DND-41 (cell line): ENCODE data around the gene CD99L2.

Experiments used
- ATAC-seq: fragments of 200-7000 bp; cut with Tn5 transposase; 3 replicates; pipeline ENCODE4 v1.9.1; 2021; ENCODE audit warnings: low read depth; ENCODE audit not compliant: insufficient read depth
- DNase-seq: peaks from one replicate; pipeline ENCODE4 v3.0.0-alpha.2; 2020
- H2AFZ ChIP-seq: 2 replicates; pipeline ENCODE4 v1.6.0; 2012; ENCODE audit warnings: low read depth, low read length
- H3K27ac ChIP-seq: 2 replicates; pipeline ENCODE4 v1.5.1; 2012; ENCODE audit warnings: low read length, inconsistent platforms
- H3K27me3 ChIP-seq: fragments of 200-600 bp; sonication (generic); 2 replicates; pipeline ENCODE4 v1.6.0; 2012; ENCODE audit warnings: low read length, mild to moderate bottlenecking, inconsistent platforms; ENCODE audit not compliant: insufficient read depth, poor library complexity
- H3K36me3 ChIP-seq: 2 replicates; pipeline ENCODE4 v1.5.1; 2012; ENCODE audit warnings: low read length, inconsistent platforms; ENCODE audit not compliant: insufficient read depth
- H3K4me1 ChIP-seq: 2 replicates; pipeline ENCODE4 v1.5.1; 2012; ENCODE audit warnings: mild to moderate bottlenecking, low read length; ENCODE audit not compliant: insufficient read depth
- H3K4me2 ChIP-seq: 2 replicates; pipeline ENCODE4 v1.6.0; 2012; ENCODE audit warnings: mild to moderate bottlenecking, moderate library complexity, low read length, inconsistent platforms; ENCODE audit not compliant: insufficient read depth
- H3K4me3 ChIP-seq, 2 experiments: fragments of 200-600 bp in 1 of 2; shearing (Covaris generic) in 1 of 2; 2 replicates each; pipeline ENCODE4 v1.5.1; 2012 to 2016; ENCODE audit warnings: inconsistent platforms in 2 of 2, low read length in 2 of 2, mild to moderate bottlenecking in 2 of 2, low read depth in 1 of 2, moderate library complexity in 1 of 2
- H3K79me2 ChIP-seq: 2 replicates; pipeline ENCODE4 v1.6.0; 2012; ENCODE audit warnings: low read length, inconsistent platforms; ENCODE audit not compliant: insufficient read depth
- H3K9ac ChIP-seq: 2 replicates; pipeline ENCODE4 v1.6.0; 2012; ENCODE audit warnings: low read depth, mild to moderate bottlenecking, inconsistent platforms, low read length, moderate library complexity
- H3K9me3 ChIP-seq: 2 replicates; pipeline ENCODE4 v1.5.1; 2012; ENCODE audit warnings: low read length, moderate library complexity, mild to moderate bottlenecking, inconsistent platforms; ENCODE audit not compliant: insufficient read depth, severe bottlenecking
- H4K20me1 ChIP-seq: 2 replicates; pipeline ENCODE4 v1.6.0; 2012; ENCODE audit warnings: low read length; ENCODE audit not compliant: insufficient read depth
- EZH2 ChIP-seq: IDR thresholded peaks from 3 replicates; pipeline ENCODE4 v1.6.1; 2012; ENCODE audit warnings: borderline replicate concordance, low read depth, mild to moderate bottlenecking, moderate library complexity, low read length, inconsistent platforms; ENCODE audit not compliant: severe bottlenecking
- TF ChIP-seq, protein P1 (sequence below): IDR thresholded peaks from 2 replicates; pipeline ENCODE4 v1.5.1; 2012; ENCODE audit warnings: borderline replicate concordance, low read length, moderate library complexity, mild to moderate bottlenecking; ENCODE audit not compliant: poor library complexity, severe bottlenecking; ENCODE audit errors: extremely low read depth

Gene CD99L2

DNA sequence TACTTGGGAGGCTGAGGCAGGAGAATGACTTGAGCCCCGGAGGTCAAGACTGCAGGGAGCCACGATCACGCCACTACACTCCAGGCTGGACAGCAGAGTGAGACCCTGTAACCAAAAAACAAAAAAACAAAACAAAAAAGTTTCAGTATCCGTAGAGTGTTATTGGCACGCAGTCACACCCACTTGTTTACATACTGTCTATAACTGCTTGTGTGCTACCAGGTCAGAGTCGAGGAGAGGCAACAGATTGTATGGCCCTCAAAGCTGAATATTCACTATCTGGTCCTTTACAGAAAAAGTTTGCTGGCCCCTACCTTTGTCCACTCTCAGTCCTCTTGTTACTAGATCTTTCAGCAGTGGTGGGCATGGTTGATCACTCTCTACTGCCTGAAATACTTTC lies 8.2 kb upstream of the CD99L2 start:
- Histone ChIP-seq H3K27ac (no peak overlapping the region), H3K36me3 (no peaks in the 10 kb centered on the region), H3K4me2 (no peak overlapping the region), H3K79me2 (no peaks in the 10 kb centered on the region), H3K9me3 (no peaks in the 10 kb centered on the region), H4K20me1 (no peaks in the 10 kb centered on the region), H3K4me1 (no peaks in the 10 kb centered on the region), H3K27me3 (no peaks in the 10 kb centered on the region), H2AFZ (no peak overlapping the region), H3K9ac (no peak overlapping the region), H3K4me3 (no peak overlapping the region)
- DNase-seq (no peak), ATAC-seq (no peak)
- TF ChIP-seq, protein P1, sequence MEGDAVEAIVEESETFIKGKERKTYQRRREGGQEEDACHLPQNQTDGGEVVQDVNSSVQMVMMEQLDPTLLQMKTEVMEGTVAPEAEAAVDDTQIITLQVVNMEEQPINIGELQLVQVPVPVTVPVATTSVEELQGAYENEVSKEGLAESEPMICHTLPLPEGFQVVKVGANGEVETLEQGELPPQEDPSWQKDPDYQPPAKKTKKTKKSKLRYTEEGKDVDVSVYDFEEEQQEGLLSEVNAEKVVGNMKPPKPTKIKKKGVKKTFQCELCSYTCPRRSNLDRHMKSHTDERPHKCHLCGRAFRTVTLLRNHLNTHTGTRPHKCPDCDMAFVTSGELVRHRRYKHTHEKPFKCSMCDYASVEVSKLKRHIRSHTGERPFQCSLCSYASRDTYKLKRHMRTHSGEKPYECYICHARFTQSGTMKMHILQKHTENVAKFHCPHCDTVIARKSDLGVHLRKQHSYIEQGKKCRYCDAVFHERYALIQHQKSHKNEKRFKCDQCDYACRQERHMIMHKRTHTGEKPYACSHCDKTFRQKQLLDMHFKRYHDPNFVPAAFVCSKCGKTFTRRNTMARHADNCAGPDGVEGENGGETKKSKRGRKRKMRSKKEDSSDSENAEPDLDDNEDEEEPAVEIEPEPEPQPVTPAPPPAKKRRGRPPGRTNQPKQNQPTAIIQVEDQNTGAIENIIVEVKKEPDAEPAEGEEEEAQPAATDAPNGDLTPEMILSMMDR, result no peak
- TF ChIP-seq EZH2, result no peak

DNA sequence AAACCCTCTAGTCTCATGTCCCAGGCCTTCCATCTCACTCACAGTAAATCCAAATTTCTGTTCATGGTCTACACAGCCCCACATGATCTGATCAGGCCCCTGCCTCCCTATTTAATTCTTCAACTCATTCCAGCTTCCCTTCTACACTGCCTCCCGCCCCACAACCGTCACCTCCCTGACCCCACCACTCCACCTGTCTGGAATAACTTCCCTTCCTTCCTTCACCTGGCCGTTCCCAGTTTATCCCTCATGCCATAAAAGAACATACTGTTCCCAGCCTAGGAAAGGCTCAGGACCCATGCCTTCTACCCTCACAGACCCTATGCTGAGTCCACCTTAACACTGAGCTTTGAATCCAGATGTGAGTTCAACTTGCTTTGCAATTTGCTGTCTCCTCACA lies 6.8 kb upstream of the CD99L2 start:
- Histone ChIP-seq H3K79me2 (no peaks in the 10 kb centered on the region), H3K27ac (no peak overlapping the region), H3K4me2 (no peak overlapping the region), H4K20me1 (no peaks in the 10 kb centered on the region), H3K4me1 (no peaks in the 10 kb centered on the region), H2AFZ (no peak overlapping the region), H3K27me3 (no peaks in the 10 kb centered on the region), H3K36me3 (no peaks in the 10 kb centered on the region), H3K9ac (no peak overlapping the region), H3K4me3 (no peak overlapping the region), H3K9me3 (no peaks in the 10 kb centered on the region)
- ATAC-seq (no peak), DNase-seq (no peak)
- no peak for TF ChIP-seq EZH2
- TF ChIP-seq, protein P1, result no peak

DNA sequence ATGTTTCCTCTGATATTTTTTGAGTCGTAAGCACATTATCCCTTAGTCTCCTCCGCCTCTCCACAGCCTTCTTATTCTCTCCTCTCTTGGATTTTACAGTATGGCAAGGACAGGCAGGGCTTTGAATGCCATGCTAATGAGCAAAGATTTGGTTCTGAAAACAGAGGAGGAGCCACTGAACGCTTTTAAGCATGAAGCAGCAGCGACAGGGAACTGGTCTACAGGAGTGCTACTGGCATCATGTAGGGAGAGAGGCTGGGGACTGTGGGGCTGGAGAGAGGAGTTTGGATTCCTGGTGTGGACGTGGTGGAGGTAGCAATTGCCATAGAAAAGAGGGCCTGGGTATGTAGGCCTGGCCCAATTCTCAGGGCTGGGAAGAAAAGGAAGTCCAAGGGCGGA lies 4.6 kb upstream of the CD99L2 start:
- peaks cover 10% of the 10 kb centered on the region for H3K4me1 ChIP-seq
- no peaks in the 10 kb centered on the region for H3K36me3 ChIP-seq
- peaks cover 1% of the 10 kb centered on the region for H3K79me2 ChIP-seq
- no peak overlapping the region for H3K4me2 ChIP-seq
- no peak overlapping the region for H3K9ac ChIP-seq
- ATAC-seq, result no peak
- DNase-seq, result no peak
- no peaks in the 10 kb centered on the region for H4K20me1 ChIP-seq
- H3K27ac ChIP-seq, result no peak overlapping the region
- no peak overlapping the region for H3K4me3 ChIP-seq
- H3K27me3 ChIP-seq, result peaks cover 3% of the 10 kb centered on the region
- TF ChIP-seq EZH2, result no peak
- TF ChIP-seq, protein P1, result no peak
- no peaks in the 10 kb centered on the region for H3K9me3 ChIP-seq
- no peak overlapping the region for H2AFZ ChIP-seq

DNA sequence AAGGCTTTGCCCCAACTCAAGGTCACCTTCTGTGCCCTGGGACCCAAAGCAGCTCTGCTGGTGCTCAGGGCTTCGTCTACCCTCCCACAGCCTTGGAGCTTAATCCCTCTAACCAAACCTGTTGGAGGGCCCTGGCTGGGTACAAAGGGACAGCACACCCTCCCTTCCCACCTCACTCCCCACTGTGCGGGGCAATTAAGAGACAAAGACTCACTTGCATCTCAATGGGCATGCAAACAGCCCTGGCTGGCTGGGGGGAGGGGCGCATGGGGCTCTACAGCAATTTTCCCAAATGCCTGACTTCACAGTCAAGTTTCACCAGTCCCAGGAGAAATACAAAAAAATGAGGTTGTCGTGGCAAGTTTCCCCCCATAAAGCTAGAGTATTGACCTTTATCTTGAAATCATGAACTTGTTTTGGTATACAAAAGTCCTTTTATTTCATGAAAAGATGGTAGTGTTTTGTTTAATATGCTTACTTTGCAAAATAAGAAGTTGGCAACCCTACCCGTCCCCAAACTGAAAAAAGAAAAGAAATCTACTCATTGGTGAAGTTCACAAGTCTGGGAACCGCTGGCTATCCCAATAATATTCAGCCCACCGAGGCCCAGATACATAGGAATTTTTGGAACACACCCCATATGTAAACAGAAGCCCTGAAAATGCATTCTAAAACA lies 4.1 kb upstream of the CD99L2 start:
- Histone ChIP-seq H3K36me3 (no peaks in the 10 kb centered on the region), H3K79me2 (peaks cover 6% of the 10 kb centered on the region), H3K27me3 (peaks cover 3% of the 10 kb centered on the region), H3K4me3 (no peak overlapping the region), H3K4me2 (no peak overlapping the region), H4K20me1 (no peaks in the 10 kb centered on the region), H2AFZ (no peak overlapping the region), H3K4me1 (peaks cover 13% of the 10 kb centered on the region), H3K9ac (no peak overlapping the region), H3K27ac (no peak overlapping the region), H3K9me3 (no peaks in the 10 kb centered on the region)
- DNase-seq (no peak), ATAC-seq (no peak)
- TF ChIP-seq, protein P1, result no peak
- no peak for TF ChIP-seq EZH2
